Stimulated activated CD4-positive, alpha-beta T cell treated with anti-CD3 and anti-CD28 coated beads, Interleukin-2, amount 100 ng/mL, for 24 hours (primary cell): ENCODE measurements around the gene SFXN3.

Experiments used
- DNase-seq, 2 donors: peaks; one replicate each; pipeline ENCODE4 v3.0.0-alpha.2; 2020

Gene SFXN3

GRCh38 chr10:101031128-101031795 lies at the start of gene SFXN3, which contains the start of gene PDZD7:
TSS of gene SFXN3 (plus strand) at chr10:101031234. CDS start at chr10:101034695, 3,461 bp downstream.
TSS of gene PDZD7 (minus strand) at chr10:101031129. CDS start at chr10:101030219, 910 bp downstream.
- DNase-seq: peak; percentile 97 to 98

- no peak for DNase-seq
Measured at GRCh38 chr10:100982916-100983830, 47.9 kb upstream of the SFXN3 start.

- DNase-seq: no peak
Measured at GRCh38 chr10:100983868-100984671, 47.0 kb upstream of the SFXN3 start.

- DNase-seq: no peak
Measured at GRCh38 chr10:100984672-100985177, 46.3 kb upstream of the SFXN3 start.

GRCh38 chr10:100985336-100985735 lies 45.7 kb upstream of the SFXN3 start:
- DNase-seq: no peak

GRCh38 chr10:100986623-100986951 lies 44.4 kb upstream of the SFXN3 start:
- DNase-seq: no peak

- peak; percentile 88 to 90 for DNase-seq
Measured at GRCh38 chr10:100986952-100987684, 43.9 kb upstream of the SFXN3 start, which contains the start of the genes MRPL43 and TWNK. TSS of gene MRPL43 (minus strand) at chr10:100987497. CDS start at chr10:100987443, 54 bp downstream. TSS of gene TWNK (plus strand) at chr10:100987543. CDS start at chr10:100988211, 668 bp downstream.

- no peak for DNase-seq
Measured at GRCh38 chr10:100987685-100988049, 43.4 kb upstream of the SFXN3 start.

GRCh38 chr10:100988166-100988565 lies 42.9 kb upstream of the SFXN3 start:
- no peak for DNase-seq

- DNase-seq: no peak
Measured at GRCh38 chr10:100989088-100989487, 41.9 kb upstream of the SFXN3 start.

GRCh38 chr10:100993986-100994708 lies 36.9 kb upstream of the SFXN3 start:
- no peak for DNase-seq

GRCh38 chr10:100995181-100995580 lies 35.9 kb upstream of the SFXN3 start:
- no peak for DNase-seq

GRCh38 chr10:100996678-100997359 lies 34.2 kb upstream of the SFXN3 start:
- peak; percentile 53 to 56 for DNase-seq

GRCh38 chr10:100997360-100998182 lies 33.5 kb upstream of the SFXN3 start:
- DNase-seq: peak; percentile 81 to 82

- DNase-seq: peak; percentile 71 to 77
Measured at GRCh38 chr10:100998183-100998990, 32.6 kb upstream of the SFXN3 start.

- peak; percentile 81 to 84 for DNase-seq
Measured at GRCh38 chr10:100998991-100999741, 31.9 kb upstream of the SFXN3 start.

GRCh38 chr10:100999742-101000126 lies 31.3 kb upstream of the SFXN3 start, which contains the start of gene LZTS2:
TSS of gene LZTS2 (plus strand) at chr10:100999808. CDS start at chr10:101002539, 2,731 bp downstream.
- no peak for DNase-seq
